ENCODE data around the gene STX4.

DNA sequence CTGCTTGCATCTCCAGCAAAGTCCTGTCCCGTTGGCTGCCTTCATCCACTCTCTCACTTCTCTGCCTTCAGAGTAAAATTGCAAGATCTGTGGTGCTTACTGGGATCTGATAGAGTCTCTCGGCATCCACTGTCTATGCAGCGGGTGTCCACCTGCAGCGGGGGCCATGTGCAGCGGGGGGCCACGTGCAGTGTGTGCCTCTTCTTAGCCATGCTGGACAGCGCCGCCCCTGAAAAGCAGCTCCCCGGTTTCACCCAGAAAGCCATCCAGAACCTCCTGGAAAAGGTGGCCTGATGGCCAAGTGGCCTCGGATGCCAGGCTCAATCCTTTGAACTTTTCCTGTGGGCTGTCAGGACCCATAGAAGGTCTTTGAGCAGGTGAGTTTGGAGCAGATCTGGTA lies 9.5 kb downstream of the STX4 start:
- TF ChIP-seq, protein P1, sequence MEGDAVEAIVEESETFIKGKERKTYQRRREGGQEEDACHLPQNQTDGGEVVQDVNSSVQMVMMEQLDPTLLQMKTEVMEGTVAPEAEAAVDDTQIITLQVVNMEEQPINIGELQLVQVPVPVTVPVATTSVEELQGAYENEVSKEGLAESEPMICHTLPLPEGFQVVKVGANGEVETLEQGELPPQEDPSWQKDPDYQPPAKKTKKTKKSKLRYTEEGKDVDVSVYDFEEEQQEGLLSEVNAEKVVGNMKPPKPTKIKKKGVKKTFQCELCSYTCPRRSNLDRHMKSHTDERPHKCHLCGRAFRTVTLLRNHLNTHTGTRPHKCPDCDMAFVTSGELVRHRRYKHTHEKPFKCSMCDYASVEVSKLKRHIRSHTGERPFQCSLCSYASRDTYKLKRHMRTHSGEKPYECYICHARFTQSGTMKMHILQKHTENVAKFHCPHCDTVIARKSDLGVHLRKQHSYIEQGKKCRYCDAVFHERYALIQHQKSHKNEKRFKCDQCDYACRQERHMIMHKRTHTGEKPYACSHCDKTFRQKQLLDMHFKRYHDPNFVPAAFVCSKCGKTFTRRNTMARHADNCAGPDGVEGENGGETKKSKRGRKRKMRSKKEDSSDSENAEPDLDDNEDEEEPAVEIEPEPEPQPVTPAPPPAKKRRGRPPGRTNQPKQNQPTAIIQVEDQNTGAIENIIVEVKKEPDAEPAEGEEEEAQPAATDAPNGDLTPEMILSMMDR (IDR thresholded peaks at IDR 0.05 in 4 of 5, conservative IDR thresholded peaks at IDR 0.05 in 1 of 5): no peak
- TF ChIP-seq POLR2A (IDR thresholded peaks at IDR 0.05): no peak
